ENCODE measurements around the gene COL3A1.

COL3A1 gene

DNA sequence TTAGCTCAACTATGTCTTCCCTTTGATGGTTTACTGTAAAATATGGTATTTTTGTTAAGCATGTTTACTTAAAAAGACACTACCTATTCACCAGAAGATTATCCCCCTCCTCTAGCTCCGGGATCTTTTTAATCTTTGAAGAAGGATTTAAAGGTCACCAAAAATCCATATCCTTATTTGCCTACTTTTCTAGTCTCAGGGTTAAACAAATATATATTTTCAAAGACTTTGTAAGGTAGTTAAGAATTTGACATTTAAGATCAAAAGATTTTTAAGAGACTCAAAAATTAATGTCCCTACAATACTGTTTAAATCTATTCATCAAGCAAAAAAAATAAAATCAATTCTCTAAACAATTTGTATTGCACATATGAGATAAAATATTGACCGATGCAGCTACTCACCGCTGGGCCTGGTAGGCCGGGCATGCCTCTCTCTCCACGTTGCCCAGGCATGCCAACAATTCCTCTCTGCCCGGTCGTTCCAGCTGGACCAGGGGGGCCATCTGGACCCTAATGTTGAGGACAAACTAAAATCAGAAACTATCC, 76.1 kb downstream of the COL3A1 start:
- DNase-seq (no peak), ATAC-seq (ENCODE audit: insufficient read depth, low read depth) (no peak)
- H4K20me1 ChIP-seq (ENCODE audit: insufficient read depth, low read length) = no peaks in the 10 kb centered on the region
- H3K9me3 ChIP-seq (ENCODE audit: insufficient read depth, low read length, severe bottlenecking) = no peaks in the 10 kb centered on the region
- H3K4me1 ChIP-seq (ENCODE audit: insufficient read depth, low read length) = no peaks in the 10 kb centered on the region
- TF ChIP-seq EZH2 (IDR thresholded peaks at IDR 0.05; ENCODE audit: borderline replicate concordance, low read depth, low read length, severe bottlenecking) = no peak
- TF ChIP-seq, protein P1, sequence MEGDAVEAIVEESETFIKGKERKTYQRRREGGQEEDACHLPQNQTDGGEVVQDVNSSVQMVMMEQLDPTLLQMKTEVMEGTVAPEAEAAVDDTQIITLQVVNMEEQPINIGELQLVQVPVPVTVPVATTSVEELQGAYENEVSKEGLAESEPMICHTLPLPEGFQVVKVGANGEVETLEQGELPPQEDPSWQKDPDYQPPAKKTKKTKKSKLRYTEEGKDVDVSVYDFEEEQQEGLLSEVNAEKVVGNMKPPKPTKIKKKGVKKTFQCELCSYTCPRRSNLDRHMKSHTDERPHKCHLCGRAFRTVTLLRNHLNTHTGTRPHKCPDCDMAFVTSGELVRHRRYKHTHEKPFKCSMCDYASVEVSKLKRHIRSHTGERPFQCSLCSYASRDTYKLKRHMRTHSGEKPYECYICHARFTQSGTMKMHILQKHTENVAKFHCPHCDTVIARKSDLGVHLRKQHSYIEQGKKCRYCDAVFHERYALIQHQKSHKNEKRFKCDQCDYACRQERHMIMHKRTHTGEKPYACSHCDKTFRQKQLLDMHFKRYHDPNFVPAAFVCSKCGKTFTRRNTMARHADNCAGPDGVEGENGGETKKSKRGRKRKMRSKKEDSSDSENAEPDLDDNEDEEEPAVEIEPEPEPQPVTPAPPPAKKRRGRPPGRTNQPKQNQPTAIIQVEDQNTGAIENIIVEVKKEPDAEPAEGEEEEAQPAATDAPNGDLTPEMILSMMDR (IDR thresholded peaks at IDR 0.05; ENCODE audit: borderline replicate concordance, extremely low read depth, low read length, poor library complexity, severe bottlenecking) = no peak
- no peak overlapping the region for H2AFZ ChIP-seq (ENCODE audit: low read depth, low read length)
- H3K9ac ChIP-seq (ENCODE audit: low read depth, low read length) = no peak overlapping the region
- H3K36me3 ChIP-seq (ENCODE audit: insufficient read depth, low read length) = no peaks in the 10 kb centered on the region
- H3K4me3 ChIP-seq (ENCODE audit: low read depth in 1 of 2, low read length in 2 of 2) = no peak overlapping the region
- no peak overlapping the region for H3K4me2 ChIP-seq (ENCODE audit: insufficient read depth, low read length)
- H3K27me3 ChIP-seq (ENCODE audit: insufficient read depth, low read length, poor library complexity) = no peaks in the 10 kb centered on the region
- H3K27ac ChIP-seq (ENCODE audit: low read length) = no peak overlapping the region
- no peaks in the 10 kb centered on the region for H3K79me2 ChIP-seq (ENCODE audit: insufficient read depth, low read length)

DNA sequence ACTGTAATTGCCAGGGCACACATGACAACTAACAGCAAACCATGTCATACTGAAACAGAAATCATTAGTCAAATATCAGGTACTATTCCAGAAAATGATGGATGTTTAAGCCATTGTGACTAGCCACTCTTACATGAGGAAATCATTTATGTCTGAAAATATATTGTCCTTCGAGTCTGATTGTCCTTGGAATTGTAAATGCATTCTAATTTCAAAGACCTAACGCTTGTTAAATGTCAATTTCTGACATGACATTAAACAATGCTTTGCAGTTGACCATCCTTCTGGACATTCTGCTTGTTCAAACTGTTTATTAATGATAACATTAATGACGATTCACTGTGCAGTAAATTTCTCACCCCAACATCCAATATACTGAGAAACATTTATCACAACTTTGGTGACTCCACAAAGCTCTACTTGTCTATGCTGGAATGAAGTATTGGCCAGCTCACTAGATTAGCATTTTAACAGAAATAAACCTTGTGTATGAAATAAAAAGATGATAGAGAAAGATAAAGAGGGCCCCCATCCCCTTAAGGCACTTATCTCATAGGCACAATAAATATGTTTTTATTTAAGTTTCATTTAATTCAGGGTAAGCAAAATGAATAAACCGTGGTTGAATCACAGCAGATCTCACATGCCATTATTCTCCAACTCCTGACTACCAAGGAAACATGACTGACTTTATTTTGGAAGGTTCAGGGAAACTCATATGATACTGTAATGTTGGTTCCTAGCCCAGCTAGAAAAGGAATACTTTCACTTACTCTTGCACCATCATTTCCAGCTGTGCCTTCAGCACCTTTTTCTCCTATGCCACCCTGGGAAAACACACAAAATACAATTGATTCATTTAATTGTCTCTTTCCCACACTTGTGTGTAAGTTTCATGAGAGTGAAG, 82.3 kb downstream of the COL3A1 start:
- no peaks in the 10 kb centered on the region for H3K27me3 ChIP-seq (ENCODE audit: insufficient read depth, low read length, poor library complexity)
- H3K9ac ChIP-seq (ENCODE audit: low read depth, low read length) = no peak overlapping the region
- no peak overlapping the region for H3K27ac ChIP-seq (ENCODE audit: low read length)
- no peak overlapping the region for H3K4me2 ChIP-seq (ENCODE audit: insufficient read depth, low read length)
- no peak for TF ChIP-seq EZH2 (IDR thresholded peaks at IDR 0.05; ENCODE audit: borderline replicate concordance, low read depth, low read length, severe bottlenecking)
- TF ChIP-seq, protein P1 (IDR thresholded peaks at IDR 0.05; ENCODE audit: borderline replicate concordance, extremely low read depth, low read length, poor library complexity, severe bottlenecking) = no peak
- H3K4me3 ChIP-seq (ENCODE audit: low read depth in 1 of 2, low read length in 2 of 2) = no peak overlapping the region
- no peak for DNase-seq
- no peaks in the 10 kb centered on the region for H3K4me1 ChIP-seq (ENCODE audit: insufficient read depth, low read length)
- H3K36me3 ChIP-seq (ENCODE audit: insufficient read depth, low read length) = no peaks in the 10 kb centered on the region
- no peak overlapping the region for H2AFZ ChIP-seq (ENCODE audit: low read depth, low read length)
- no peak for ATAC-seq (ENCODE audit: insufficient read depth, low read depth)
- no peaks in the 10 kb centered on the region for H4K20me1 ChIP-seq (ENCODE audit: insufficient read depth, low read length)
- no peaks in the 10 kb centered on the region for H3K9me3 ChIP-seq (ENCODE audit: insufficient read depth, low read length, severe bottlenecking)
- H3K79me2 ChIP-seq (ENCODE audit: insufficient read depth, low read length) = no peaks in the 10 kb centered on the region

DNA sequence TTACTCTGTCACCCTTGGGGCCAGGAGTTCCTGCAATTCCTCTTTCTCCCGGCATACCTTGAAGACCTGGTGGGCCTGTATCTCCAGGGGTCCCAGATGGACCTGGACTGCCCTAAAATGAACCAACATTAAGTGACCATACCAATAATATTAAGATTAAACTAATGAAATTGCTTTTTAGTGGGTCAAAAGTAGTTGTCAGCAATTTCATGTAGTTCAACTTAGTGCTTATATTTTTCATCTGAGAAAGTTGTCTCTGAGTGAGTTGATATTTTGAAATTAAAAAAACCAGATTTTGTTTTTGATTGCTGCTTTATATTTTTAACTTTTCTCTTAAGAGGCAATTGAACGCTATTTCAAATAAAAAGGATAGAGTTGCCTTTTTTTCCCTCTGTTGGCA, 83.1 kb downstream of the COL3A1 start:
- DNase-seq = no peak
- H3K4me3 ChIP-seq (ENCODE audit: low read depth in 1 of 2, low read length in 2 of 2) = no peak overlapping the region
- H3K9ac ChIP-seq (ENCODE audit: low read depth, low read length) = no peak overlapping the region
- no peak overlapping the region for H3K27ac ChIP-seq (ENCODE audit: low read length)
- no peaks in the 10 kb centered on the region for H3K79me2 ChIP-seq (ENCODE audit: insufficient read depth, low read length)
- no peaks in the 10 kb centered on the region for H3K36me3 ChIP-seq (ENCODE audit: insufficient read depth, low read length)
- H4K20me1 ChIP-seq (ENCODE audit: insufficient read depth, low read length) = no peaks in the 10 kb centered on the region
- H3K27me3 ChIP-seq (ENCODE audit: insufficient read depth, low read length, poor library complexity) = no peaks in the 10 kb centered on the region
- no peaks in the 10 kb centered on the region for H3K4me1 ChIP-seq (ENCODE audit: insufficient read depth, low read length)
- H3K4me2 ChIP-seq (ENCODE audit: insufficient read depth, low read length) = no peak overlapping the region
- ATAC-seq (ENCODE audit: insufficient read depth, low read depth) = no peak
- TF ChIP-seq, protein P1 (IDR thresholded peaks at IDR 0.05; ENCODE audit: borderline replicate concordance, extremely low read depth, low read length, poor library complexity, severe bottlenecking) = no peak
- TF ChIP-seq EZH2 (IDR thresholded peaks at IDR 0.05; ENCODE audit: borderline replicate concordance, low read depth, low read length, severe bottlenecking) = no peak
- H2AFZ ChIP-seq (ENCODE audit: low read depth, low read length) = no peak overlapping the region
- H3K9me3 ChIP-seq (ENCODE audit: insufficient read depth, low read length, severe bottlenecking) = no peaks in the 10 kb centered on the region

Measured in DND-41 (cell line).